Measurements from ENCODE around the gene MAST3. TPM values are rescaled to one million over a fixed set of nuclear protein-coding genes. Genes with fewer than 3 reads are reported as not detected.

MAST3 gene
- polyA plus RNA-seq, 1 experiment = 2.8 TPM

- H3K27me3 ChIP-seq (ENCODE audit: control insufficient read depth, insufficient read depth, low read length) = no peaks in the 10 kb centered on the region
- ChIA-PET POLR2A (no interaction called here), CTCF (interaction anchor here (1.6 kb wide), 1 partner anchor 12 kb away, joined by 4 read pairs; no protein-coding TSS in a partner anchor)
- no peak for TF ChIP-seq CTCF (IDR thresholded peaks at IDR 0.05; ENCODE audit: insufficient read depth, low read depth, low read length)
- H3K36me3 ChIP-seq (ENCODE audit: control insufficient read depth, insufficient read depth, low read length) = peaks cover 12% of the 10 kb centered on the region
- no peak overlapping the region for H3K4me3 ChIP-seq (ENCODE audit: low read depth, low read length)
- DNase-seq (ENCODE audit: low read depth) = no peak
Measured at GRCh38 chr19:18122424-18122823, 24.8 kb downstream of the MAST3 start.

DNA sequence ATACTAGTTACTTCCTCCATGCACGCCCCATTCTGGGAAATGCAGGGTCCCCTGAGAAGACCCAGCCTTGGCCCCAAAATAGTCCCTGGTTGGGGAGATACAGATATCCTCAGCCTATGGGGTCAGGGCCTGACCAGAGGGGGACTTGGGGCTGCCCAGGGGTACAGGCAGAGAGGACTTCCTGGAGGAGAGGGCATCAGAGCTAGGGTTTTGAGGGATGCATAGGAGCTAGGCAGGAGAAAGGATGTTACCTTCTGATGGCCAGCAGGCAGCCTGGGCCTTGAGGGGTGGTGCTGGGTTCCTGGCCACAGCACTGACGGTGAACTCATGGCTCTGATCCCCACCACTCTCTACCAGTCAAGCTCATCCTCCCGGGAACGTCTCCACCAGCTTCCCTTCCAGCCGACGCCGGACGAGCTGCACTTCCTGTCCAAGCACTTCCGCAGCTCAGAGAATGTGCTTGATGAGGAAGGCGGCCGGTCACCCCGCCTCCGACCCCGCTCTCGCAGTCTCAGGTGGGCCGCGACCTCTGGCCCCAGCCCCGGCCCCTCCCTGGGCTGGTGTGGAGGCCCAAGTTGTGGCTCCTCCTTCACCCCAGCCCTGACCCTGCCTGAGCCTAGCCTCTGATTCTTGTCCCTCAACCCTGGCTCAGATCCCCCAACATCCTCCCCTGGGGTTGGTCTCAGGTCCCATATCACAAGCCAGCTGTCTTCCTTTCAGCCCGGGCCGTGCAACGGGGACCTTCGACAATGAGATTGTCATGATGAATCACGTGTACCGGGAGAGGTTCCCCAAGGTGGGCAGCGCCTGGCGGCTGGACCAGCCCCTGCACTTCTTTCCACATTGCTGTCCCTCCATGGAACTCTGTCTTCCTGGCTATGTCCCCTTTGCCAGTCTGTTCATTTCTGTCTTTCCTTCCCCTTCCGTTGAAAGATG is 25.6 kb downstream of the MAST3 start:
- Histone ChIP-seq H3K4me3 (ENCODE audit: low read depth, low read length) (no peak overlapping the region), H3K36me3 (ENCODE audit: control insufficient read depth, insufficient read depth, low read length) (peaks cover 14% of the 10 kb centered on the region), H3K27me3 (ENCODE audit: control insufficient read depth, insufficient read depth, low read length) (no peaks in the 10 kb centered on the region)
- POLR2A ChIA-PET = no interaction called here
- DNase-seq (ENCODE audit: low read depth) = no peak
- TF ChIP-seq CTCF (IDR thresholded peaks at IDR 0.05; ENCODE audit: insufficient read depth, low read depth, low read length) = no peak
- CTCF ChIA-PET = interaction anchor here (1.4 to 1.6 kb wide), 2 partner anchors 12 to 14 kb away, joined by 3 to 4 read pairs; no protein-coding TSS in a partner anchor

- no peak for DNase-seq (ENCODE audit: low read depth)
- no peak overlapping the region for H3K4me3 ChIP-seq (ENCODE audit: low read depth, low read length)
- ChIA-PET CTCF (interaction anchor here (0.7 to 1.4 kb wide), 2 partner anchors 13 to 37 kb away, joined by 3 read pairs; no protein-coding TSS in a partner anchor), POLR2A (no interaction called here)
- peaks cover 19% of the 10 kb centered on the region for H3K36me3 ChIP-seq (ENCODE audit: control insufficient read depth, insufficient read depth, low read length)
- no peaks in the 10 kb centered on the region for H3K27me3 ChIP-seq (ENCODE audit: control insufficient read depth, insufficient read depth, low read length)
- TF ChIP-seq CTCF (IDR thresholded peaks at IDR 0.05; ENCODE audit: insufficient read depth, low read depth, low read length) = no peak
Measured at GRCh38 chr19:18123819-18124218, 26.2 kb downstream of the MAST3 start.

- DNase-seq (ENCODE audit: low read depth) = no peak
- no peak for TF ChIP-seq CTCF (IDR thresholded peaks at IDR 0.05; ENCODE audit: insufficient read depth, low read depth, low read length)
- Histone ChIP-seq H3K27me3 (ENCODE audit: control insufficient read depth, insufficient read depth, low read length) (no peaks in the 10 kb centered on the region), H3K36me3 (ENCODE audit: control insufficient read depth, insufficient read depth, low read length) (peaks cover 24% of the 10 kb centered on the region), H3K4me3 (ENCODE audit: low read depth, low read length) (no peak overlapping the region)
- ChIA-PET CTCF (no interaction called here), POLR2A (no interaction called here)
Measured at GRCh38 chr19:18126097-18126496, 28.5 kb downstream of the MAST3 start.

- ChIA-PET CTCF (interaction anchor here (0.8 to 2.0 kb wide), 3 partner anchors 11 to 40 kb away, joined by 3 to 6 read pairs (median 4); no protein-coding TSS in a partner anchor), POLR2A (no interaction called here)
- DNase-seq (ENCODE audit: low read depth) = no peak
- peaks cover 24% of the 10 kb centered on the region for H3K36me3 ChIP-seq (ENCODE audit: control insufficient read depth, insufficient read depth, low read length)
- H3K4me3 ChIP-seq (ENCODE audit: low read depth, low read length) = no peak overlapping the region
- no peak for TF ChIP-seq CTCF (IDR thresholded peaks at IDR 0.05; ENCODE audit: insufficient read depth, low read depth, low read length)
- no peaks in the 10 kb centered on the region for H3K27me3 ChIP-seq (ENCODE audit: control insufficient read depth, insufficient read depth, low read length)
Measured at GRCh38 chr19:18128044-18128443, 30.5 kb downstream of the MAST3 start.
